Breast epithelium (tissue), 4 donors: Measurements from ENCODE around the gene KRT40. TPM values are rescaled to one million over a fixed set of nuclear protein-coding genes. Genes with fewer than 3 reads are reported as not detected.
A peak's percentile ranks its signal among the peaks of the same experiment; 100 is the strongest.

Source experiments
- DNase-seq, 2 donors: peaks; one replicate each; pipeline ENCODE4 v3.0.0-alpha.2; 2019; ENCODE audit warnings: low spot score in 2 of 2
- H3K27ac ChIP-seq, 2 donors: fragments of 200-600 bp; sonication (generic) in 1 of 2; one replicate each; pipeline ENCODE4 v1.5.1; 2016 to 2019; ENCODE audit warnings: mild to moderate bottlenecking in 1 of 2
- H3K27me3 ChIP-seq, 2 donors: fragments of 200-600 bp; sonication (generic) in 1 of 2; one replicate each; pipeline versions ENCODE4 v1.5.1 to v1.6.0; 2017 to 2019; ENCODE audit warnings: control low read depth in 1 of 2, mild to moderate bottlenecking in 1 of 2
- H3K36me3 ChIP-seq: fragments of 200-600 bp; one replicate; pipeline ENCODE4 v1.5.1; 2019
- H3K4me1 ChIP-seq, 2 donors: fragments of 200-600 bp; sonication (generic); one replicate each; pipeline ENCODE4 v1.5.1; 2016 to 2019; ENCODE audit warnings: control low read depth in 1 of 2
- H3K4me3 ChIP-seq, 3 donors: fragments of 200-600 bp; sonication (generic); 1 replicate in 2 of 3; 2 replicates in 1 of 3; pipeline ENCODE4 v1.5.1; 2016 to 2019; ENCODE audit warnings: mild to moderate bottlenecking in 3 of 3, moderate library complexity in 2 of 3
- H3K9me3 ChIP-seq, 2 donors: fragments of 200-600 bp; sonication (generic) in 1 of 2; one replicate each; pipeline ENCODE4 v1.5.1; 2016 to 2019; ENCODE audit warnings: control low read depth in 1 of 2
- CTCF ChIP-seq, 3 donors: fragments of 450-650 bp; IDR thresholded peaks; one replicate each; pipeline ENCODE4 v1.5.1; 2016 to 2017; ENCODE audit warnings: antibody characterized with exemption in 3 of 3, mild to moderate bottlenecking in 3 of 3, moderate library complexity in 3 of 3
- POLR2A ChIP-seq: fragments of 450-650 bp; IDR thresholded peaks from one replicate; pipeline ENCODE4 v1.6.1; 2016; ENCODE audit warnings: antibody characterized with exemption, mild to moderate bottlenecking, moderate library complexity
- POLR2AphosphoS5 ChIP-seq, 3 donors: sonication (generic); formaldehyde crosslinking; IDR thresholded peaks; one replicate each; pipeline ENCODE4 v1.6.1; 2017; ENCODE audit warnings: antibody characterized with exemption in 3 of 3
- intact Hi-C: fragments of 100-400 bp; cut with DNase I; formaldehyde crosslinking; loops from one replicate; pipeline ENCODE4 v1.15.1; 2023; ENCODE audit warnings: low total_unique reads
- total RNA-seq, 3 donors: library from RNA; depleted of rRNA; stranded (reverse); fragments of >200 nt; gene quantifications; one replicate each; pipeline ENCODE4 v1.1.0, GENCODE V29; 2016

The KRT40 gene
- total RNA-seq, 3 donors from 2014 or later = 0.29 TPM; not detected in 2

GRCh38 chr17:40992666-40993065 is 8.5 kb upstream of the KRT40 start:
- no peak for DNase-seq
- H3K9me3 ChIP-seq = no peaks in the 10 kb centered on the region
- intact Hi-C loops = no loop called here
- no peak overlapping the region for H3K27ac ChIP-seq
- H3K36me3 ChIP-seq = no peaks in the 10 kb centered on the region
- H3K27me3 ChIP-seq = no peaks in the 10 kb centered on the region
- H3K4me3 ChIP-seq = no peak overlapping the region
- TF ChIP-seq POLR2A (no peak), CTCF (IDR thresholded peaks at IDR 0.05) (no peak), POLR2AphosphoS5 (IDR thresholded peaks at IDR 0.05) (no peak)
- no peaks in the 10 kb centered on the region for H3K4me1 ChIP-seq

- Histone ChIP-seq H3K27me3 (no peaks in the 10 kb centered on the region), H3K4me3 (no peak overlapping the region), H3K36me3 (no peaks in the 10 kb centered on the region), H3K4me1 (no peaks in the 10 kb centered on the region), H3K9me3 (no peaks in the 10 kb centered on the region), H3K27ac (peak overlapping the region in 1 of 2 donors; percentile 54)
- no peak for DNase-seq
- TF ChIP-seq POLR2A (no peak), POLR2AphosphoS5 (IDR thresholded peaks at IDR 0.05) (peak in 1 of 3 donors; percentile 15), CTCF (IDR thresholded peaks at IDR 0.05) (no peak)
- intact Hi-C loops = no loop called here
Observed at GRCh38 chr17:40986920-40987319, 2.8 kb upstream of the KRT40 start.

- H3K27me3 ChIP-seq = no peaks in the 10 kb centered on the region
- H3K36me3 ChIP-seq = no peaks in the 10 kb centered on the region
- no peaks in the 10 kb centered on the region for H3K4me1 ChIP-seq
- H3K9me3 ChIP-seq = no peaks in the 10 kb centered on the region
- intact Hi-C loops = loop anchor here (5.0 kb wide), 1 partner anchor 121 kb away; the partner anchor contains the start of gene KRTAP4-16
- peak overlapping the region; percentile 22 to 32 for H3K27ac ChIP-seq
- DNase-seq = no peak
- H3K4me3 ChIP-seq = peak overlapping the region in 1 of 3 donors; percentile 33
- no peak for TF ChIP-seq POLR2AphosphoS5 (IDR thresholded peaks at IDR 0.05)
Observed at GRCh38 chr17:40981115-40981514, 3.0 kb downstream of the KRT40 start.

GRCh38 chr17:40980596-40980995 is 3.5 kb downstream of the KRT40 start:
- no peaks in the 10 kb centered on the region for H3K27me3 ChIP-seq
- intact Hi-C loops = loop anchor here (5.0 kb wide), 1 partner anchor 122 kb away; the partner anchor contains the start of gene KRTAP4-16
- no peak for TF ChIP-seq POLR2A
- no peak for TF ChIP-seq CTCF (IDR thresholded peaks at IDR 0.05)
- TF ChIP-seq POLR2AphosphoS5 (IDR thresholded peaks at IDR 0.05) = no peak
- H3K27ac ChIP-seq = peak overlapping the region; percentile 22 to 32
- no peaks in the 10 kb centered on the region for H3K9me3 ChIP-seq
- no peaks in the 10 kb centered on the region for H3K4me1 ChIP-seq
- no peaks in the 10 kb centered on the region for H3K36me3 ChIP-seq
- H3K4me3 ChIP-seq = peak overlapping the region in 1 of 3 donors; percentile 33
- no peak for DNase-seq

GRCh38 chr17:40980117-40980516 is 4.0 kb downstream of the KRT40 start:
- H3K27ac ChIP-seq = no peak overlapping the region
- no peak overlapping the region for H3K4me3 ChIP-seq
- no peak for TF ChIP-seq POLR2A
- no peak for TF ChIP-seq CTCF (IDR thresholded peaks at IDR 0.05)
- TF ChIP-seq POLR2AphosphoS5 (IDR thresholded peaks at IDR 0.05) = no peak
- no peak for DNase-seq
- H3K27me3 ChIP-seq = no peaks in the 10 kb centered on the region
- H3K36me3 ChIP-seq = no peaks in the 10 kb centered on the region
- no peaks in the 10 kb centered on the region for H3K4me1 ChIP-seq
- H3K9me3 ChIP-seq = no peaks in the 10 kb centered on the region
- intact Hi-C loops = loop anchor here (5.0 kb wide), 1 partner anchor 122 kb away; the partner anchor contains the start of gene KRTAP4-16
